Fibroblast of skin of scalp (primary cell): ENCODE measurements around the gene LTC4S.

Experiments used
- DNase-seq: peaks from one replicate; pipeline ENCODE4 v3.0.0-alpha.2; 2013

The LTC4S gene

GRCh38 chr5:179812135-179812825, 18.5 kb downstream of the LTC4S start:
- no peak for DNase-seq

GRCh38 chr5:179812997-179813607, 19.3 kb downstream of the LTC4S start:
- DNase-seq = no peak

GRCh38 chr5:179814090-179814489, 20.3 kb downstream of the LTC4S start:
- no peak for DNase-seq

- no peak for DNase-seq
Observed at GRCh38 chr5:179815491-179816249, 21.9 kb downstream of the LTC4S start.

- DNase-seq = no peak
Observed at GRCh38 chr5:179816401-179816795, 22.6 kb downstream of the LTC4S start.

- DNase-seq = no peak
Observed at GRCh38 chr5:179816796-179817469, 23.1 kb downstream of the LTC4S start.

- DNase-seq = no peak
Observed at GRCh38 chr5:179817470-179817840, 23.7 kb downstream of the LTC4S start.

- DNase-seq = no peak
Observed at GRCh38 chr5:179817890-179818745, 24.3 kb downstream of the LTC4S start.

GRCh38 chr5:179818746-179819295, 25.0 kb downstream of the LTC4S start:
- DNase-seq = peak; percentile 85

GRCh38 chr5:179819296-179820126, 25.7 kb downstream of the LTC4S start:
- peak; percentile 47 for DNase-seq

- DNase-seq = no peak
Observed at GRCh38 chr5:179820127-179820482, 26.3 kb downstream of the LTC4S start.

GRCh38 chr5:179820483-179821297, 26.9 kb downstream of the LTC4S start, which contains the start of gene SQSTM1:
SQSTM1 (plus strand) TSS chr5:179820905; CDS start chr5:179820937, 32 bp downstream.
- DNase-seq = peak; percentile 81

GRCh38 chr5:179821298-179822058, 27.7 kb downstream of the LTC4S start:
- DNase-seq = peak; percentile 96

- no peak for DNase-seq
Observed at GRCh38 chr5:179822059-179822432, 28.3 kb downstream of the LTC4S start.

GRCh38 chr5:179822444-179822990, 28.7 kb downstream of the LTC4S start:
- DNase-seq = no peak

GRCh38 chr5:179823937-179824744, 30.4 kb downstream of the LTC4S start:
- no peak for DNase-seq

GRCh38 chr5:179824745-179825112, 30.9 kb downstream of the LTC4S start:
- DNase-seq = no peak

GRCh38 chr5:179825655-179826182, 31.9 kb downstream of the LTC4S start:
- no peak for DNase-seq
